Fibroblast of pulmonary artery (primary cell): ENCODE measurements around the gene PPM1B.
A peak's percentile ranks its signal among the peaks of the same experiment; 100 is the strongest.
"Not testable (repeated sequence)": the region's sequence is repeated elsewhere in the genome, so short reads cannot be mapped to it uniquely, and the experiment has no call there.

ENCODE experiments used
- DNase-seq: peaks from one replicate; pipeline ENCODE4 v3.0.0-alpha.2; 2010; ENCODE audit warnings: low read depth
- H3K4me3 ChIP-seq: replicated peaks from 2 replicates; pipeline ENCODE4 v1.5.1; 2011; ENCODE audit warnings: low read depth, mild to moderate bottlenecking, control low read depth, low read length, moderate library complexity
- CTCF ChIP-seq: IDR thresholded peaks from 2 replicates; pipeline ENCODE4 v1.5.1; 2011; ENCODE audit warnings: mild to moderate bottlenecking, control low read depth, low read length, inconsistent platforms; ENCODE audit errors: missing control alignments

PPM1B gene

GRCh38 chr2:44244135-44244871 is 75.6 kb downstream of the PPM1B start:
- peak overlapping the region; percentile 28 for H3K4me3 ChIP-seq
- peak; percentile 79 for DNase-seq
- peak; percentile 47 for TF ChIP-seq CTCF

- no peak for TF ChIP-seq CTCF
- H3K4me3 ChIP-seq, result no peak overlapping the region
- DNase-seq, result no peak
These were observed 76.6 kb downstream of the PPM1B start for GRCh38 chr2:44245083-44245861.

GRCh38 chr2:44246436-44246835 is 77.8 kb downstream of the PPM1B start:
- no peak overlapping the region for H3K4me3 ChIP-seq
- no peak for TF ChIP-seq CTCF
- DNase-seq, result peak; percentile 10

GRCh38 chr2:44246840-44247369 is 78.2 kb downstream of the PPM1B start:
- DNase-seq, result no peak
- H3K4me3 ChIP-seq, result no peak overlapping the region
- no peak for TF ChIP-seq CTCF

GRCh38 chr2:44247924-44248323 is 79.2 kb downstream of the PPM1B start:
- no peak overlapping the region for H3K4me3 ChIP-seq
- DNase-seq, result no peak
- TF ChIP-seq CTCF, result no peak

- not testable (repeated sequence) for H3K4me3 ChIP-seq, DNase-seq
These were observed 80.6 kb downstream of the PPM1B start for GRCh38 chr2:44249269-44249668.

- no peak for TF ChIP-seq CTCF
- no peak for DNase-seq
- no peak overlapping the region for H3K4me3 ChIP-seq
These were observed 81.7 kb downstream of the PPM1B start for GRCh38 chr2:44250376-44250775.
